ENCODE data around the gene PMFBP1.
A peak's percentile ranks its signal among the peaks of the same experiment; 100 is the strongest.

PMFBP1 gene

GRCh38 chr16:72131036-72131435 lies 40.9 kb downstream of the PMFBP1 start:
- H3K4me1 Mint-ChIP-seq: no peaks in the 10 kb centered on the region
- no peaks in the 10 kb centered on the region for H3K9me3 Mint-ChIP-seq
- H3K4me3 Mint-ChIP-seq: no peak overlapping the region
- H3K36me3 Mint-ChIP-seq: no peaks in the 10 kb centered on the region
- no peak for DNase-seq (ENCODE audit: low spot score in 2 of 2)
- no peak for ATAC-seq (ENCODE audit: low read depth)
- H3K27me3 Mint-ChIP-seq: no peaks in the 10 kb centered on the region
- no peak overlapping the region for H3K27ac Mint-ChIP-seq

GRCh38 chr16:72129976-72130656 lies 41.8 kb downstream of the PMFBP1 start:
- Mint-ChIP-seq H3K4me3 (no peak overlapping the region), H3K27me3 (no peaks in the 10 kb centered on the region), H3K4me1 (no peaks in the 10 kb centered on the region), H3K9me3 (no peaks in the 10 kb centered on the region), H3K36me3 (no peaks in the 10 kb centered on the region), H3K27ac (no peak overlapping the region)
- DNase-seq (ENCODE audit: low spot score in 2 of 2): no peak
- no peak for ATAC-seq (ENCODE audit: low read depth)

GRCh38 chr16:72128701-72129100 lies 43.3 kb downstream of the PMFBP1 start:
- no peak overlapping the region for H3K27ac Mint-ChIP-seq

DNA sequence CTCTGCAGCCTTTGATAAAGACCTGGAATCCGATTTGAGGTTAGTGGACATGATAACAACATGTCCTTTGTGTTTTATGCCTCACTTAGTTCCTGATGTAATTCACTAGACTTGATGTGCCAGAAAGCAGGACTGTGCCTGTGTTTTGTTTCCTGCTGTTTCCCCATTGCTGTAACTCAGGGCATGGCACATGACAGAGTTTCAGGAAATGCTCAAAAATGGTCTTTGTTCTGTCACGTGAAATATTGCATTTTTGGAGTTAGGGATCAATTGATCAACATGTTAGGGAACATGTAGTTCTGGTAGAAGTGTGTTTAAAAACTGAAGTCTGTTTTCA lies 45.6 kb downstream of the PMFBP1 start:
- Mint-ChIP-seq H3K27ac (no peak overlapping the region), H3K27me3 (no peaks in the 10 kb centered on the region), H3K36me3 (no peaks in the 10 kb centered on the region), H3K4me1 (no peaks in the 10 kb centered on the region), H3K4me3 (no peak overlapping the region), H3K9me3 (no peaks in the 10 kb centered on the region)
- DNase-seq (ENCODE audit: low spot score in 2 of 2): no peak
- no peak for ATAC-seq (ENCODE audit: low read depth)

More at GRCh38 chr16:72128701-72129100, 43.3 kb downstream of the PMFBP1 start:
- H3K4me1 Mint-ChIP-seq: no peaks in the 10 kb centered on the region
- H3K4me3 Mint-ChIP-seq: no peak overlapping the region
- no peaks in the 10 kb centered on the region for H3K9me3 Mint-ChIP-seq
- no peaks in the 10 kb centered on the region for H3K27me3 Mint-ChIP-seq
- DNase-seq (ENCODE audit: low spot score in 2 of 2) (no peak), ATAC-seq (ENCODE audit: low read depth) (no peak)
- H3K36me3 Mint-ChIP-seq: no peaks in the 10 kb centered on the region

DNA sequence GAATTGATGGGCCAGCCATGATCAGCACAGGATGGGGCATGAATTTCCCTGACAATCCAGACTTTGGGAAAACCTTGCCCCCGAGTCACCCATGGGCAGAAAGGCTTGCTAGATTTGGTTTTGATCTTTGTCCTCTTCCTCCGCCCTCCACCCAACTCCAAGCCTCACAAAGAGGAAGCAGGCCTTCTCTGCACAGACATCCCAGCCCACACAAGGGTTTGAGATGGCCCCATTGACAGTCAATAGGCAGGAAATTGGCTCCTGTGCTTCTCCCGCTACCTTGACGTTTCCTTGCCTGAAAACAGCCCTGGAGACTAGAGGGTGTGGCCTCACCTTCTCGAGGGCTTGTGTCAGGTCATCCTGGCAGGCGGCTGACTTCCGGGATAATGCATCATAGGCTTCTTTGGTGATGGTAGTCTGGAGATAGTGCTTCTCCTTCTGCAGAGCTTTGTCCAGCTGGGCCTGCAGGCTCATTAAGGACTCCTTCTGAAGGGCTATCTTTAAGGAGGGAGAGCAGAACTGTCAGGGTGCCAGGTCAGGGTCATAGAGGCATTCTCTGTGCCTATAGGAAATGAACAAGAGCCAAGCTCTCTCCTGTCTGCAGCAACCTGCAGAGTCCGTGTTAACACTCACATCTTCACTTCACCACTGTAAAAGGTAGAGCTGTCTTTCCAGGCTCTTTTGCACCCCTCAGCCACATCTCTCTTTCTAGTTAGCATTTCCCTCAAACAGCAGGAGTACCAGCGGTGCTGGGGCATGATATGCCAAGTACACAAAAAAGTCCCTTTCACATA lies 46.1 kb downstream of the PMFBP1 start:
- H3K4me3 Mint-ChIP-seq: no peak overlapping the region
- H3K27me3 Mint-ChIP-seq: no peaks in the 10 kb centered on the region
- H3K27ac Mint-ChIP-seq: no peak overlapping the region
- no peaks in the 10 kb centered on the region for H3K4me1 Mint-ChIP-seq
- ATAC-seq (ENCODE audit: low read depth) (no peak), DNase-seq (ENCODE audit: low spot score in 2 of 2) (no peak)
- no peaks in the 10 kb centered on the region for H3K36me3 Mint-ChIP-seq
- no peaks in the 10 kb centered on the region for H3K9me3 Mint-ChIP-seq

- ATAC-seq (ENCODE audit: low read depth) (peak; percentile 65), DNase-seq (ENCODE audit: low spot score in 2 of 2) (peak; percentile 59 to 74)
- Mint-ChIP-seq H3K36me3 (no peaks in the 10 kb centered on the region), H3K27ac (no peak overlapping the region), H3K4me3 (no peak overlapping the region), H3K27me3 (no peaks in the 10 kb centered on the region), H3K9me3 (no peaks in the 10 kb centered on the region), H3K4me1 (no peaks in the 10 kb centered on the region)
These were observed 47.0 kb downstream of the PMFBP1 start for GRCh38 chr16:72124761-72125634.

GRCh38 chr16:72124148-72124547 lies 47.8 kb downstream of the PMFBP1 start:
- Mint-ChIP-seq H3K27me3 (no peaks in the 10 kb centered on the region), H3K9me3 (no peaks in the 10 kb centered on the region), H3K4me3 (no peak overlapping the region), H3K27ac (no peak overlapping the region), H3K36me3 (no peaks in the 10 kb centered on the region), H3K4me1 (no peaks in the 10 kb centered on the region)
- ATAC-seq (ENCODE audit: low read depth): no peak
- no peak for DNase-seq (ENCODE audit: low spot score in 2 of 2)

GRCh38 chr16:72123426-72123825 lies 48.5 kb downstream of the PMFBP1 start:
- no peak for ATAC-seq (ENCODE audit: low read depth)
- H3K27ac Mint-ChIP-seq: no peak overlapping the region
- DNase-seq (ENCODE audit: low spot score in 2 of 2): no peak
- H3K4me3 Mint-ChIP-seq: no peak overlapping the region
- H3K4me1 Mint-ChIP-seq: no peaks in the 10 kb centered on the region
- no peaks in the 10 kb centered on the region for H3K9me3 Mint-ChIP-seq
- H3K36me3 Mint-ChIP-seq: no peaks in the 10 kb centered on the region
- no peaks in the 10 kb centered on the region for H3K27me3 Mint-ChIP-seq

GRCh38 chr16:72122916-72123315 lies 49.0 kb downstream of the PMFBP1 start:
- no peaks in the 10 kb centered on the region for H3K27me3 Mint-ChIP-seq
- no peaks in the 10 kb centered on the region for H3K9me3 Mint-ChIP-seq
- no peak overlapping the region for H3K4me3 Mint-ChIP-seq
- no peaks in the 10 kb centered on the region for H3K36me3 Mint-ChIP-seq
- ATAC-seq (ENCODE audit: low read depth) (no peak), DNase-seq (ENCODE audit: low spot score in 2 of 2) (no peak)
- H3K4me1 Mint-ChIP-seq: no peaks in the 10 kb centered on the region
- no peak overlapping the region for H3K27ac Mint-ChIP-seq

DNA sequence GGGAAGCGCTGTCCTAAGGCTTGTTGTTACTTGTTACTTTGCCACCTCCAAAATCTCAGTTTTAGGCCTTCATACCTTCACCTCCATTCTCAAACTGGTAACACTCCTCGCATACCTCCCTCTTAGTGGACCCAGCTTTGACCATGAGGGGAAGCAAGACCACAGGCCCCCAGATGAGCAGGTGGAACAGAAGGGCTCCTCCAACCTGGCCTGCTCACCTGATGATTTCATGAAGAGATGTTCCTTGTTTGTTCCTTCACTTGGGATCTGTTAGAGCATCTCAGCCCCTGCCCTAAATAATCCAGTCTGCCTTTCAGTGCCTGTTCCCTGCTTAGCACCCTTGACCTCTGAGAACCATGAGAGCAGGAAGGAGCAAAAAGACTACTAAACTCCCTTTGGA lies 49.6 kb downstream of the PMFBP1 start:
- no peak overlapping the region for H3K4me3 Mint-ChIP-seq
- ATAC-seq (ENCODE audit: low read depth) (no peak), DNase-seq (ENCODE audit: low spot score in 2 of 2) (no peak)
- H3K36me3 Mint-ChIP-seq: no peaks in the 10 kb centered on the region
- H3K27ac Mint-ChIP-seq: no peak overlapping the region
- H3K9me3 Mint-ChIP-seq: no peaks in the 10 kb centered on the region
- H3K4me1 Mint-ChIP-seq: no peaks in the 10 kb centered on the region
- no peaks in the 10 kb centered on the region for H3K27me3 Mint-ChIP-seq

- Mint-ChIP-seq H3K36me3 (peaks cover 2% of the 10 kb centered on the region), H3K27ac (no peak overlapping the region), H3K4me3 (no peak overlapping the region), H3K27me3 (no peaks in the 10 kb centered on the region), H3K9me3 (peaks cover 2% of the 10 kb centered on the region), H3K4me1 (no peaks in the 10 kb centered on the region)
- ATAC-seq (ENCODE audit: low read depth) (no peak), DNase-seq (ENCODE audit: low spot score in 2 of 2) (no peak)
These were observed 51.9 kb downstream of the PMFBP1 start for GRCh38 chr16:72120026-72120425.

- Mint-ChIP-seq H3K4me1 (no peaks in the 10 kb centered on the region), H3K4me3 (no peak overlapping the region), H3K36me3 (peaks cover 36% of the 10 kb centered on the region), H3K27ac (no peak overlapping the region), H3K9me3 (peaks cover 2% of the 10 kb centered on the region), H3K27me3 (no peaks in the 10 kb centered on the region)
- DNase-seq (ENCODE audit: low spot score in 2 of 2) (no peak), ATAC-seq (ENCODE audit: low read depth) (no peak)
These were observed 58.4 kb downstream of the PMFBP1 start for GRCh38 chr16:72113616-72113945.

DNA sequence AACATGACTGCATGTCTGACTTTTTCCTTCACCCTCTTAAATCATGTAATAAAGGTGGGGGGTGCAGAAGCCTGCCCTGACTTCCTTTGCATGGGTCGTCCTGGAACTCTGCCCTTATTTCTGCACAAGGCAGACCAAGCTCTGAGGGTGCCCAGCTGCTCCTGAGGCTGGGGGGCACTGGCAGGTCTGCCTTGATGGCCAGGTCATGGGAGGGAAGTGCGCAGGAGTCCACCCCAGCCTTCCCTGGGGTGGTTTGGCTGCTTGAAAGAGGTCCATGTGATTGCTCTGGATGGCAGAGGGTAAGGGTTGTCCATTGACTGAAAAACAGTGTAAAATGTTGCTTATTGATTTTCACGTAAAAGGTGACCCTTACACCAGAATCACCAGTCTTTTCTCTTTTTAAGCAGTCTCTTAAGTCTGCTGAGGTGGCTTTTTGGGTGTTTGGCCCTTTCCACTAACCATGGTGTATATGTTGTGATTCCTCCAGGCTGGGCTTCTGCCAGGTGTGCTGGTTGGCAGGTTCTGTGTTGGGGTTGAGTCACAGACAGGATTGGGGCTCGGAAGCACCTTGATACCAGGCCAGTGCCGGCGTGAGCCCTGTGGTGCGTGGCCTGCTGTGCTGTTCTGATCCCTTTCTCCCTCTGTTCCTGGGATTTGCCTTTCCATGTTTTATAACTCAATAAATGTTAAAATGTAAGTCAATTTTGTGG lies 58.9 kb downstream of the PMFBP1 start:
- Mint-ChIP-seq H3K4me1 (no peaks in the 10 kb centered on the region), H3K27me3 (no peaks in the 10 kb centered on the region), H3K36me3 (peaks cover 40% of the 10 kb centered on the region), H3K4me3 (no peak overlapping the region), H3K27ac (no peak overlapping the region), H3K9me3 (peaks cover 2% of the 10 kb centered on the region)
- ATAC-seq (ENCODE audit: low read depth): no peak
- DNase-seq (ENCODE audit: low spot score in 2 of 2): no peak

- Mint-ChIP-seq H3K4me3 (no peak overlapping the region), H3K4me1 (no peaks in the 10 kb centered on the region), H3K27ac (no peak overlapping the region), H3K36me3 (peaks cover 46% of the 10 kb centered on the region), H3K9me3 (peaks cover 2% of the 10 kb centered on the region), H3K27me3 (no peaks in the 10 kb centered on the region)
- DNase-seq (ENCODE audit: low spot score in 2 of 2) (no peak), ATAC-seq (ENCODE audit: low read depth) (no peak)
These were observed 59.5 kb downstream of the PMFBP1 start for GRCh38 chr16:72112452-72112792.
